GM10266 (cell line): ENCODE results near the gene C11orf54.

Experiments
- DNase-seq: peaks from one replicate; pipeline ENCODE4 v3.0.0; 2012; ENCODE audit errors: extremely low spot score
- CTCF ChIP-seq: IDR thresholded peaks from 2 replicates; pipeline ENCODE4 v1.5.1; 2012; ENCODE audit warnings: mild to moderate bottlenecking, low read depth; ENCODE audit not compliant: control insufficient read depth, insufficient read depth; ENCODE audit errors: missing control alignments

Gene C11orf54

GRCh38 chr11:93734427-93735222 is 6.8 kb upstream of the C11orf54 start:
- no peak for TF ChIP-seq CTCF
- no peak for DNase-seq

- no peak for TF ChIP-seq CTCF
- DNase-seq, result no peak
These were observed 5.8 kb upstream of the C11orf54 start for GRCh38 chr11:93735627-93736026.

- DNase-seq, result no peak
- TF ChIP-seq CTCF, result no peak
These were observed 5.3 kb upstream of the C11orf54 start for GRCh38 chr11:93736129-93736528.

- TF ChIP-seq CTCF, result no peak
- no peak for DNase-seq
These were observed 3.4 kb upstream of the C11orf54 start for GRCh38 chr11:93737904-93738612.

GRCh38 chr11:93738647-93739081 is 2.8 kb upstream of the C11orf54 start:
- no peak for DNase-seq
- no peak for TF ChIP-seq CTCF

GRCh38 chr11:93740031-93740729 is 1.3 kb upstream of the C11orf54 start:
- no peak for DNase-seq
- no peak for TF ChIP-seq CTCF
